HG02763 (cell line): ENCODE measurements around the gene GNGT1.

ENCODE experiments used
- ATAC-seq: cut with Tn5 transposase; IDR thresholded peaks from one replicate; pipeline ENCODE4 v1.9.1; 2021; ENCODE audit warnings: mild to moderate bottlenecking, moderate library complexity; ENCODE audit not compliant: unreplicated experiment

GNGT1 gene

DNA sequence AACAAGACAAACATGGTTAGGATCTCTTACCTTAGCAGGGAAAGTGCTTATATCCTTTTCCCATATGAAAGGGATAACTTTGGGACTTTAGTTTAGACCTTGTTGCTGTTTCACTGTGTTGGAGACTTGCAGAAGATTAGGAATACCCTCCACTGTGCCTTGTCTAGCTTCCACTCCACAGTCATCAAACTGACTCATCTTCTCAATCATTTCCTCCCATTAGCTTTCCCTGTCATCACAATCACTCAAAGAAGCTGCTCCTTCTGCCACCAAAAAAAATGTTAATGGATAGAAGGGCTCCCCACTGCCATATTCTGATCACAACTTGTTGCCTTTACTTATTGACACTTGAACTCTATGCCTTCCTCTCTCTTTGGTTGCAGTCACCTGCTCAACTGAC lies 31.9 kb downstream of the GNGT1 start:
- ATAC-seq = no peak

- no peak for ATAC-seq
Measured at GRCh38 chr7:93941945-93942344, 35.6 kb downstream of the GNGT1 start.

GRCh38 chr7:93943816-93944540 lies 37.6 kb downstream of the GNGT1 start:
- no peak for ATAC-seq

GRCh38 chr7:93944673-93945072 lies 38.3 kb downstream of the GNGT1 start:
- no peak for ATAC-seq

- ATAC-seq = no peak
Measured at GRCh38 chr7:93945083-93945482, 38.7 kb downstream of the GNGT1 start.

GRCh38 chr7:93945756-93946535 lies 39.6 kb downstream of the GNGT1 start:
- no peak for ATAC-seq

DNA sequence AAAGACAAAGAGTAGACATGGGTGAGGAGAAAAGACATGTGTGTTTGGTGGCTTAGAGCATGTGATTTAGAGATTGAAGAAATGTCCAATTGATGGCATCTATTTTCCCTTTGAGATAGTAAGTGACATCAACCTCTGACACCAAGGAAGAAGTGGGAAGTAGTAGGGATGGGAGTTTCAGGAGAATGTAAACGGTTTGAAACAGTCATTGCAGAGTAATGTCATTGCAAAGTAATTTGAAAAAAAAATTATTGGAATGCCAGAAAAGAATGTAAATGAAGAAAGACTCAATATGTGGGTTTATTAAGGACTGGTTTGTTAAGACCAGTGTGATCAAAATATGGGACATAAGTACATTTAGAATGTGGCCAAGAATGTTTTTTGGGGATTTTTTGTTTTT lies 41.7 kb downstream of the GNGT1 start:
- no peak for ATAC-seq

DNA sequence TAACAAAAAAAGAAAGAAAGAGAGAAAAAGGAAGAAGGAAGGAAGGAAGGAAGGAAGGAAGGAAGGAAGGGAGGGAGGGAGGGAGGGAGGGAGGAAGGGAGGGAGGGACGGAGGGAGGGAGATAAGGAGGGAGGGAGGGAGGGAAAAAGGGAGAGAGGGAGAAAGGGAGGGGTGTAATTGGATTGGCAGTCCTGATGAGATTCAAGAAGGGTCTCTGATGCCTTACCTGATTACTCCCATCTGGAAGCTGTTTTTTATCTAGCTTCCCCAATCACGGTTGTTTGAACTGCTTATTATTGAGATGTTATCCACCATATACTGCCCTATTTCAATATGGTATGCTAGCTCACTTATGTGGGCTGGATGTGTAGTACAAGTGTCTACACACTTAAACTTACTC lies 42.5 kb downstream of the GNGT1 start:
- ATAC-seq = no peak

- ATAC-seq = no peak
Measured at GRCh38 chr7:93949423-93949822, 43.1 kb downstream of the GNGT1 start.

- peak; percentile 63 for ATAC-seq
Measured at GRCh38 chr7:93955304-93955703, 48.9 kb downstream of the GNGT1 start.

- ATAC-seq = no peak
Measured at GRCh38 chr7:93957767-93958166, 51.4 kb downstream of the GNGT1 start.

DNA sequence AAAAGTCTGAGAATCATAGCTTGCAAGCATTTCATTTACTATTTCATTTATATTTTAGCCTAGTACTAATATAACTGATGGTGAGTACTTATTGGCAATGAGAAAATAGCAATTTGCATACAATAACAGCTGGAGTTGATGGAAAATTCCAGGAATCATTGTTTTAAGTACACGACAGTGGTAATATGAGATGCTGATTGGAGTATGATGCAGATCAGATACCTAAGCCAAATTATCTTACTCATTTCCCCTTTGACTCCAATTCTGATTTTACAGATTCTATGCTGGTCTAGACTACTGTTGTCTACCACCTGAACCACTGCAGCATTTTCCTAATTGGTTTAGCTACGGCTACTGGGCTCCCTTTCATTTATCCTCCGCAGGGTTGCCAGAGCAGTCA lies 51.8 kb downstream of the GNGT1 start:
- no peak for ATAC-seq

DNA sequence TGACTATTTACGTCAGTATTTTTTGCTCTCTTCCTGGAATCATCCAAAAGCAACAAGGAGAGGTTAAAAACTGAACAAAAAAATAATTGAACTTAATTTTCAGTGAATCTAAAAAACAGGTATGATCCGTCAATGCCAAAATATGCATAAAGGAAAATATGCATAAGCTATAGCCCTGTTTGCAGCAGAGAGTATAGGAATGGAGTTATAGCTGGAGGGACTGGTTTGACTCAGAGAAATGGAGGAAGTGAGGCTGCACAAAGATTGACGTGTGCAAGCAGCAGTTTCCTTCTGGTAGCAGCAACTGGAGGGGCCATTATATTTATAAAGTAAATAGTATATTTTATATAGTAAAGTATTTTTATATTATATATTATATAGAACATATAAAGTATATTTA lies 52.3 kb downstream of the GNGT1 start:
- no peak for ATAC-seq
